GM04504 (cell line): Measurements from ENCODE around the gene ABCA13.
A peak's percentile ranks its signal among the peaks of the same experiment; 100 is the strongest.
"Not testable (repeated sequence)": the region's sequence is repeated elsewhere in the genome, so short reads cannot be mapped to it uniquely, and the experiment has no call there.

Experiments
- DNase-seq: peaks from one replicate; pipeline ENCODE4 v3.0.0-alpha.2; 2012; ENCODE audit warnings: low read depth

The ABCA13 gene, protein sequence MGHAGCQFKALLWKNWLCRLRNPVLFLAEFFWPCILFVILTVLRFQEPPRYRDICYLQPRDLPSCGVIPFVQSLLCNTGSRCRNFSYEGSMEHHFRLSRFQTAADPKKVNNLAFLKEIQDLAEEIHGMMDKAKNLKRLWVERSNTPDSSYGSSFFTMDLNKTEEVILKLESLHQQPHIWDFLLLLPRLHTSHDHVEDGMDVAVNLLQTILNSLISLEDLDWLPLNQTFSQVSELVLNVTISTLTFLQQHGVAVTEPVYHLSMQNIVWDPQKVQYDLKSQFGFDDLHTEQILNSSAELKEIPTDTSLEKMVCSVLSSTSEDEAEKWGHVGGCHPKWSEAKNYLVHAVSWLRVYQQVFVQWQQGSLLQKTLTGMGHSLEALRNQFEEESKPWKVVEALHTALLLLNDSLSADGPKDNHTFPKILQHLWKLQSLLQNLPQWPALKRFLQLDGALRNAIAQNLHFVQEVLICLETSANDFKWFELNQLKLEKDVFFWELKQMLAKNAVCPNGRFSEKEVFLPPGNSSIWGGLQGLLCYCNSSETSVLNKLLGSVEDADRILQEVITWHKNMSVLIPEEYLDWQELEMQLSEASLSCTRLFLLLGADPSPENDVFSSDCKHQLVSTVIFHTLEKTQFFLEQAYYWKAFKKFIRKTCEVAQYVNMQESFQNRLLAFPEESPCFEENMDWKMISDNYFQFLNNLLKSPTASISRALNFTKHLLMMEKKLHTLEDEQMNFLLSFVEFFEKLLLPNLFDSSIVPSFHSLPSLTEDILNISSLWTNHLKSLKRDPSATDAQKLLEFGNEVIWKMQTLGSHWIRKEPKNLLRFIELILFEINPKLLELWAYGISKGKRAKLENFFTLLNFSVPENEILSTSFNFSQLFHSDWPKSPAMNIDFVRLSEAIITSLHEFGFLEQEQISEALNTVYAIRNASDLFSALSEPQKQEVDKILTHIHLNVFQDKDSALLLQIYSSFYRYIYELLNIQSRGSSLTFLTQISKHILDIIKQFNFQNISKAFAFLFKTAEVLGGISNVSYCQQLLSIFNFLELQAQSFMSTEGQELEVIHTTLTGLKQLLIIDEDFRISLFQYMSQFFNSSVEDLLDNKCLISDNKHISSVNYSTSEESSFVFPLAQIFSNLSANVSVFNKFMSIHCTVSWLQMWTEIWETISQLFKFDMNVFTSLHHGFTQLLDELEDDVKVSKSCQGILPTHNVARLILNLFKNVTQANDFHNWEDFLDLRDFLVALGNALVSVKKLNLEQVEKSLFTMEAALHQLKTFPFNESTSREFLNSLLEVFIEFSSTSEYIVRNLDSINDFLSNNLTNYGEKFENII (N-terminal part only)

DNA sequence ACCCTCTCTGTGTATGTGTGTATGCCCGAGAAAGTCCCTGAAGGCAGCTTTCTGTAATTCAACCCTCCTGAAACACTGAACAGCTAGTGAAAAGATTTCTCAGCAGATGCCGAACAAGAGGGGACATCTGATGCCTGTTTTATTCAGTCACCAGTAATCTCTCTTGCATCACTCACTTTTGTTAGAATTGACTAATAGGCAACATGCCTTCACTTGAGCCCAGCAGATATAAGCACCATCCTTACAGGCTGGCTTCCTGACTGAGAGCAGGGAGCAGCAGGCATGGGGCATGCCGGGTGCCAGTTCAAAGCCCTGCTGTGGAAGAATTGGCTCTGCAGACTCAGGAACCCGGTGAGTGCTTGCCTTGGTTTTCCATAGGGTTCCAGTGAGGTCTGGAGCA, at the start of gene ABCA13:
Gene ABCA13 (plus strand): TSS at position 257 of the 400 bp plus-strand sequence. CDS start 26 bp downstream, at position 283.
- DNase-seq, result no peak

DNA sequence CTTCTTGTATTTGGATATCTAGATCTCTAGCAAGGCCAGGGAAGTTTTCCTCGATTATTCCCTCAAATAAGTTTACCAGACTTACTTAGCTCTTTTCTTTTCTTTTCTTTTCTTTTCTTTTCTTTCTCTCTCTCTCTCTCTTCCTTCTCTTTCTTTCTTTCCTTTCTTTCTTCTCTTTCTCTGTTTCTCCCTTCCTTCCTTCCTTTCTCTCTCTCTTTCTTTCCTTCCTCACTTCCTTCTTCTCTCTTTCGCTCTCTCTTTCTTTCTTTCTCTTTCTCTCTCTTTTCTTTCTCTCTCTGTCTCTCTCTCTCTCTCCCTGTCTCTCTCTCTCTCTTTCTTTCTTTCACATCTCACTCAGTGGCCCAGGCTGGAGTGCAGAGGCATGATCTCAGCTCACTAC, 45.2 kb upstream of the ABCA13 start:
- no peak for DNase-seq

DNA sequence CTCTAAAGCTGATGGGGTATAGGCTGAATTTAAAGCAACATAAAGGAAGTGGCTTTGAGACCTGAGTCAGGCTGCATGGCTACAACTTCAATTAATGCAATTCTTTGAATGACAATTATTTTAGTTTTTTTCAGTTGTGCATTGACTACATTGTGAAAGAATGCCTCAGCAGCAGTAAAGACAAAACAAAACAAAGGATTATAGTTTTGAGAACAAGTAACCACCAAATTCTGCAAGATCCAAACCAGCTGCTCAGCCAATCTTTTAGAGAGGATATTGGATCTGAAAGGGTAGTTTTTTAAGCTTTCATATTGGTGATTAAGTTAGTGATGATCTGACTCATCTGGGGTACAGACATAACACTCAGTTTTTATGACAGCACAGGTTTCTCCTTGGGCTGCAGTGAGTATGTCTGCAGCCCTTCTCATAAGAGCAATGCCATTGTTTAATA, 40.6 kb upstream of the ABCA13 start:
- peak; percentile 40 for DNase-seq

DNA sequence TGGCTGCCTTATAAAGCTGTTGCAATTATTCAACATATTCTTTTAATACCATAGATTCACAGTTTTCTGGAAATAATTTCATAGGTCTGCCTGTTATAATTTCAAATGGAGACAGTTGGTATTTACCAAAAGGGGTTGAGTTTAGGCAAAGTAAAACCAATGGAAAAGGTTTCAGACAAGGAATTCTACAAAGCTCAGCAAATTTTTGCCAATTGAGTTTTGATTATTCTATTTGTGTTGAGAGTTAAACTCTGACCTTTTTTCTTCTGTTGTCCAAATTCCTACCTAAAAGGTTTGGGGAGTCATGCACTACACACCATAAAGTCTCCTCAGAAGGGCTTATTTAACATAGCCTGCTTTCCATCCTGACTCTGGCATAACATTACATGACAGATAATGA, 38.5 kb upstream of the ABCA13 start:
- DNase-seq, result no peak

DNA sequence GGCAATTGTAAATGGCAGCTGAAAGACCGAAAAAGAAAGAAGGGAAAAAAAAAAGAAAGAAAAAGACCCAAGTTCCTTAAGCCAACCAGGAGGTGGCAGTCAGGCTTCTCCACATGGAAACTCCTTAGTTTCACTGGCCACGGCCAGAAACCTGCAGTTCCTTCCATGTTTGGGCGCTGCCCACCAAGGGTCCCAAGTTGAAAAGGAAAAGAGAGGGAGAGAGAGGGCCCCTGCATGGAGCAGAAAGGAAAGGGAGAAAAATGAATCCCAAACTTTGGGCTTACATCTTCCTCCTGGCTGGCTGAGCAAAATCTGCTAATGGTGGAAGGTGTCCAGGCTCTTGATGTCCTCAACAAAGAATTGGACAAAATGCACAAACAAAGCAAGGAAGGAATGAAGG, 31.8 kb upstream of the ABCA13 start:
- DNase-seq, result no peak

DNA sequence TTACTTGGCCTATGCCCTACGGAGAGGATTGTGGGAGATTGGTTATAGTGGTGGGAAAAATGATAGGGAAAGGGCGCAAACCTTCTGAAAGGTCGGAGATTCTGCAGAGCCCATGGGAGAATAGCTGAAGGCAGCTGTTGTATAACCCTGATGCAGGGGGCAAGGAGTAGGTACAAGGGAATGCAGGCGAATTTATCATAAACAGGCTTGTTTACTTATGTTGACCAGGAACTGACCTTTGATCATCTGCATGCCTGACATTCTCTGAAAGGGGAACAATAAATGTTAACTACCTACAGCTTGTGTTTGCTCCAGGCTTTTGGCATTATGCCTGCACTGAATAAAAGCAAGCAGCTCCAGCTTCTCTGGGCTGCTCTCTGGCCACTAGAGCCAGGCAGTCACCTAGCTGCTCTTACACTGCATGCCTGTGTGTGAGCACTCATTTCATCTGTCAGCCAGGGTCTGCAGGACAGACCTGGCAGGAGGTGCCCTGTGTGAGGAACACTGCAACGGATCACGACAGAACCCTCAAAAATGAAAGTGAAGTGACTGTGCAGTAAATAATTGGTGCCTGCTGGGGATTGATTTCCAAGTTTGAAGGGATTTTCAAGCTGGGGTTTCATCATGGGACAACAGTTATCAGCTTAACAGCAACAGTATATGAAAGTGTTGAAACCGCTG, 31.1 kb upstream of the ABCA13 start:
- peak; percentile 61 for DNase-seq

DNA sequence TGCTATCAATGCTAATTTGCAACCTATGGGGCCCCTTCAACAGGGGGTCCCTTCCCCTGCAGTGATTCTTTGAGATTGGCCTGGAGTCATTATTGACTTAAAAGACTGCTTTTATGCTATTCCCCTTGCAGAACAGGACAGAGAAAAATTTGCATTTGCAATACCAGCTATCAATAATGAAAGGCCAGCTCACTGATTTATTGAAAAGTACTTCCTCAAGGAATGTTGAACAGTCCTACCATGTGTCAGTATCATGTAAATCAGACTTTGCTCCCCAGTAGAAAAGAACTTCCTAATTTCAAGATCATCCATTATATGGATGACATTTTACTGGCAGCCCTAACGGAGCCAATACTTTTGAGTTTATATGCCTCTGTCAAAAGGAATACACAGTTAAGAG, 29.7 kb upstream of the ABCA13 start:
- DNase-seq, result no peak

DNA sequence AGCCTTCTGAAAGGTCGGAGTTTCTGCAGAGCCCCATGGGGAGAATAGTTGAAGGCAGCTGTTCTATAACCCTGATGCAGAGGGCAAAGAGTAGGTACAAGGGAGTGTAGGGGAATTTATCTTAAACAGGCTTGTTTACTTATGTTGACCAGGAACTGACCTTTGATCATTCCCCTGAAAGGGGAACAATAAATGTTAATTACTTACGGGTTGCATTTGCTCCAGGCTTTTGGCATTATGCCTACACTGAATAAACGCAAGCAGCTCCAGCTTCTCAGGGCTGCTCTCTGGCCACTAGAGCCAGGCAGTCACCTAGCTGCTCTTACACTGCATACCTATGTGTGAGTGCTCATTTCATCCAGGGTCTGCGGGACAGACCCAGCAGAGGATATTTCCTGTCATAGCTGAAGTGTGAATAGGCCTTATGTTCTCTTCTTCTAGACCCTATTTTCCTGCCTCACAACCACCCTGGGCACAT, 26.9 kb upstream of the ABCA13 start:
- DNase-seq, result no peak

DNA sequence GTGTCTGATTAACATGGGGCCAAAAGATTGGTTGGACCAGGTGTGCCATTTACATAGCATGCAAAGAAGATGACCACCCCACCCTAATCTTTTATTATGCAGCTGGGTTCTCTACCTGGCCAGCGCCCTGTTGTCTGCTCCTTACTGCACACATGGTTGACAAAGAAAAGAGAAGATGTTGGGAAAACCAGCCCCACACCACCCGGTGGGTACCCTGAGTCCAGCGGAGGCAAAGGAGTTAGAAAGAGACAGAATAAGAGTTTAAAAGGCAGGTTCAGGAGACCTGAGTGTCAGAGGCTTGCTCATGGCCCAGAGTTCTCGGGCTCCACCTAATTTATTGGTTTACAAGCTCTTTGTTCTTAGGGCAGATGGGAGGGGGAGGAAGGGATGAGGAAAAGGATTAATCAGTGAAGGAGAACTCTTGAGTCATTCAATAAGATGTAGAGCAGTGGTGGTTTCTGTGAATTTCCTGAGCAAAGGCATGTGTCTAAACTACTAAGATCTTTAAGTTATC, 24.1 kb upstream of the ABCA13 start:
- no peak for DNase-seq

DNA sequence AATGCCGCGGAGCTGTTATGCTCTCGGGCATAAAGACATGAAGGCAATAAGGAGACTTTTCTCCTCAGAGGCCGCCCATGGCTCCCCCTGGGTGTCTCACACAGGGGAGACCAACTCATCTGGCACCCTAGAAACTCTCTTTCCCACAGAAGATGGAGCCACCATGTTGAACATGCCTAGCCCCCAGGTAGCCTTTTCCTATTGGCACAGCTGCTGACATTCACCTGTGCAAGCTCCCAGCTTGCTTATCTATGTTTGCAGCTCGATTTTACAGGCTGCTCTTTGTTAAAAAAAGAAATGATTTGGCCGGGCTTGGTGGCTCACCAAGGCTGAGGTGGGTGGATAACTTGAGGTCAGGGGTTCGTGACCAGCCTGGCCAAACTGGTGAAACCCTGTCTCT, 23.6 kb upstream of the ABCA13 start:
- not testable (repeated sequence) for DNase-seq

DNA sequence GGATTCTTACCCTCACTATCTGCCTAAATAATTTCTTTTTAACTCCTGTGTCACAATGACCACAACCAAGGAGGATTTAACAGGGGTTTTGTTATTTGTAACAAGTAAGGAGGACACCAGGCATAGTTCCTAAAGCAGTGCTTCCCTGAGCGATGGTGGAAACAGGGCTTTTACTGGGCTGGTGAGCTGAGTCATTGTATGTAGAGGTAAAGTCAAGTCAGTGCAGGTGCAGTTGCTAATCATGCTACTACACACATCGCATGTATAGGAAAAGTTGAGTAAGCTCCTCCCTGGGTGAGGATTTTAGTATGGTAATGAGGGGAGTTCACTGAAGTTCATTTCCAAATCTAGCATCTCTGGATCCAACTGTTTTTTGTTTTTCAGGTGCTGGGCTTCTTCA, 22.9 kb upstream of the ABCA13 start:
- DNase-seq, result no peak

DNA sequence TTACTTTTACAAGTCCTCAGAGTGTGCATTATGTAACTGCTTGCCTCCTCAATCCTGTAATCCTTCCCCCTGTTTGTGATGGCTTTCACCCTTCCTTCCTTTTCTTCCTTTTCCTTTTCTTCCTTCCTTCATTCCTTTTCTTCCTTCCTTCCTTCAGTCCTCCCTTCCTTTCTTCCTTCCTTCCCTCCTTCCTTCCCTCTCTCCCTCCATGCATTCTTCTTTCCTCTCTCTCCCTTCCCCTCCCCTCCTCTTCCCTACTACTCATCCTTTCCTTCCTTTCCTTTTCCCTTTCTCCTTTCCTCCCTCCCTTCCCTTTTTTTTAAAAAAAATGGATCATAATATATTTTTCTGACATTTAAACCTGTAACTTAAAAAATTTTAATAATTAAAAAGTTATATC, 22.2 kb upstream of the ABCA13 start:
- no peak for DNase-seq

DNA sequence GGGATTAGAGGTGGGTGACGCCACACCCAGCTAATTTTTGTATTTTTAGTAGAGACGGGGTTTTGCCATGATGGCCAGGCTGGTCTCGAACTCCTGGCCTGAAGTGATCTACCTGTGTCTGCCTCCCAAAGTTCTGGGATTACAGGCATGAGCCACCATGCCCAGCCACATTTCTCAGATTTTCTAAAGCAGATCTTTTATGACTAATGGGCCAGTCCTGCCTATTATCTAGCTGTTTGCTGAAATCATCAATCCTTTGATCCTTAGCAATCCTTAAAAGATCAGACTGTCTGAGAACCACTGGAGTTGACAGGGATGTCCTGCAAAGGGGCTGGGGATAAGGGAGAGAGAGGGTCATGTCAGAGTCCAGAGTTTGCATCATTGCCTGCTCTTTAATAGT, 21.2 kb upstream of the ABCA13 start:
- no peak for DNase-seq

DNA sequence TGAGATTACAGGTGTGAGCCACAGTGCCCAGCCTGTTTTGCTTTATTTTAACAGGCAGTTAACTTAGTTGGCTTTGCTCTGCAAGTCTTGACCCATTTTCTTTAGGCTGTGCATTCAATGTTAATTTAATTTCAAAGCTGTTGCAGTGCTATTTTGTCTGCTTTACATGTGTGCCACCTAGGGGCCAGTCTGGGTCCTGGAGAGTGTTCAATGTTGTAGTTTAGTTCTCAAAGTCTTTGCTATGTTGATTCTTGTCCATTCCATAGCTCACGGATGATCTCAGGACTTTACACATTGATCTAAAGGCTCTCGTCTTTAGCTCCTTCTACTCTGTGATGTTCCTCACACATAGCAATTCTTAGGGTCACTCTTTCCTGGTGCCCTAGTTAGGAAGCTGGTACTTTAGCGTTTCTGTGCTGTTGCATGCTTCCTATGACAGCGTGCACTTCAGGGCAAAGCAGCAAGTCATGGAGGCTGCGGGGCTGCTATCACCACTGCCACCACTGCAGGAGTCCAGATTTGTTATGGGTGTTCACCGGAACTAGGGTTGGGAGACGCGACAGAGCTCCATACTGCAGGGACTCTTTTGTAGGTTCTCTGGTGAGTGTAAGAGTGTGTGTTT, 16.4 kb upstream of the ABCA13 start:
- no peak for DNase-seq

DNA sequence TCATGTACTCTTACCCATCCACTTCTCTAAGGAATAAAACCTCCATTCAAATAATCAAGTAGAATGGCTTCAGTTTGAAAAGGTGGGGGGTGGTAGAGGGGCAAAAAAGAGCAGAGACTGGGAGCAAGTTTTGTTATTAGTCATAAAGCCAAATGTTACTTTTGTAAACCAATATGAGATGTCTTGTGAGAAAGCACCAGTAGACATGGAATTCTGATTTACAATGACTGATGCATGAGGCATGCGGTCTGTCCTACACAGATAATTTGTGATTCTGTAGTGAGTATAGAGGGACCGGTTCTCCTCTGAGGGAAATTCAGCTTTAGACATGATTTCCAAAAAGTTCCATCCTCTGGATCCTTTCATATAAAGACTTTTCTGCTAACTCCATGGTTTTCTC, 12.9 kb upstream of the ABCA13 start:
- no peak for DNase-seq

DNA sequence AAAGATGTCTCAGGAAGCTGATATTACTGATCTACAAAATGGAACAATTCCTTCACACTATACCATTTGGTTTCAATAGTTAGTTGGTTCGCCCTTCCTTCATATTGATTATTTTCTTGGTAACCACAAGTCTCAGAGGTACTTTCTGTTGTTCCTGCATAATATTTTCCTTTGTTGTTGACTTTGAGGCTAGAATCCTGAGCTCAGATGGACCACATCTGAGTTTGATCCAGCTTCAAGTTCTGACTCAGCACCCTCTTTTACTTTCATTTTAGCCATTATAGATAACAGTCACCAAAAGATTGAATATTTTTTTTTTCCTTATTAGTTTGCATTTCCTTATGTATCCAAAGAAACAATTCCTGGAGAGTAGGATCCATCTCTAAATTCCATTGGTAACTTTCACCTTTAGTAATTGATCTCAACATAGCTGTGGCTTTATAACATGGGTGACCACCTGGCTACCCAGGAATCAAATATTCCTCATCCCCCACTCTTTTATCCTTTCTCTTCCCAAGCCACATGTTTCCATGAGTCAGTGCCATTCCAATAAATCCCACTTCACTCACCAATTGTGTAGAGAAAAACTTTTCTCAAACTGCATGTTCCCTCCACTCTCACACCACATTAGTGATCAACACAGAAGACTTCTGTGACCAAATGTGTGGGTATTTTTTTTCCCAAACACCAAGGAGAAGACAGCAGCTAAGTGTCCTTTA, 9.7 kb upstream of the ABCA13 start:
- DNase-seq, result no peak

DNA sequence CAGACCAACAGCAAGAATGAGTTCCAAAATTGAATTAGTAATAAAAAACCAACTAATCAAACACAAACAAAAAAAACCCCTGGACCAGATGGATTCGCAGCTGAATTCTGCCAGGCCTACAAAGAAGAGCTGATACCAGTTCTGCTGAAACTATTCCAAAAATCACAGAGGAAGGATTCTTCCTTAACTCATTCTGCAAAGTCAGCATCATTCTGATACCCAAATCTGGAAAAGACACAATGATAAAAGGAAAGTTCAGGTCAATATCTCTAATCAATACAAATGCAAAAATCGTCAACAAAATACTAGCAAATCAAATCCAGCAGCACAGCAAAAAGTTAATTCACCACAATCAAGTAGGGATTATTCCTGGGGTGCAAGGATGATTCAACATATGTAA, 6.1 kb upstream of the ABCA13 start:
- no peak for DNase-seq

DNA sequence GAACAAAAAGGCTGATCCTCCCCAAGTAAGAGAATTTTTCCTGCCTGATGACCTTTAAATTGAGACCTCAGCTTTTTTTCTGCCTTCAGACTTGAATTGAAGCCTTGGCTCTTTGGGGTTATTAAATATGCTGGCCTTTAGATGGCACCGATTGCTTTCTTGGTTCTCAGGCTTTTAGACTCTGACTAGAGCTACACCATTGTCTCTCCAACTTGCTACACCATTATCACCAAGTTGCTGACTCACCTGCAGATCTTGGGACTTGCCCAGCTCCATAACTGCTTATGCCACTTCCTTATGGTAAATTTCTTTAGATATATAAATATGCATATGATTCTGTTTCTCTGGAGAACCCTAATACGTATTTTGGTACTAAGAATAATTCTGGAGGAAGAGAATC, 3.1 kb upstream of the ABCA13 start:
- no peak for DNase-seq

DNA sequence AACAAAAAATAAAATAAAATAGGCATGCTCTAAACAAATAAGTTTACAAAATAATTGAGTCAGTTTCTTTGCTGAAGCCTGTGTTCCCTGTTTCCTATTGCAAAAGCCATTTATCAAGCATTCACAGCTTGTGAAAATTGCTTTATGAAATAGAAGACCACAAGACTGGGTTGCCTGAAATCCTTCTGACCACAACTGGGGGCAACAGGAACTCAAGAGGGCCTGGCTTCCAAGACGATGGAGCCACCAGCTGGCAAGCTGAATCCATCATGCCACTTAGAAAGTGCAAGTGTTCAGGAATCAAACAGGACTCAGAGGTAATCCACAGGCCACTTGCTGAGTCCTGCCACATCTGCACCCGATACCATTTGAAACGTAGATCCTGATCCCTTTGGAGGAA, 752 bp upstream of the ABCA13 start:
- DNase-seq, result no peak

DNA sequence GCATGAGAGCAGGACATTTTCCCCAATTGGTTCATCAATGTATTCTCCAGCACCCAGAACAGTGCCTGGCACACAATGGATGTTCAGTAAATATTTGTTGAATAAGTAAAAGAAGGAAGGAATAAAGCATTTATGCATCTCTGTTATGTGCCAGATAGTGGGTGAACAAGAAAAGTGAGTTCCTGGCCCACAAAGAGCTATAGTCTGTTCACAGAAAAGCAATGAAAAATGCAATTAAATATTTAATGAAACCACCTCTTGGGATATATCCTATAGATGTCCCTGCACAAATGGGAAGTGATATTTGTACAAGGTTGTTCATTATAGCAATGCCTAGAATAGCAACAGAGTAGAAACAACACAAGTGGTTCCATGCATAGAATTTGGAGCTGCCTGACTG, 2.1 kb downstream of the ABCA13 start:
- DNase-seq, result no peak
